A204.1 (cell line): ENCODE measurements around the gene RHCG.

Experiments used
- FAIRE-seq: peaks from 2 replicates; lab custom pipeline; 2012; peaks lifted over from hg19 to GRCh38; lab: Jason Lieb, UNC

Gene RHCG

DNA sequence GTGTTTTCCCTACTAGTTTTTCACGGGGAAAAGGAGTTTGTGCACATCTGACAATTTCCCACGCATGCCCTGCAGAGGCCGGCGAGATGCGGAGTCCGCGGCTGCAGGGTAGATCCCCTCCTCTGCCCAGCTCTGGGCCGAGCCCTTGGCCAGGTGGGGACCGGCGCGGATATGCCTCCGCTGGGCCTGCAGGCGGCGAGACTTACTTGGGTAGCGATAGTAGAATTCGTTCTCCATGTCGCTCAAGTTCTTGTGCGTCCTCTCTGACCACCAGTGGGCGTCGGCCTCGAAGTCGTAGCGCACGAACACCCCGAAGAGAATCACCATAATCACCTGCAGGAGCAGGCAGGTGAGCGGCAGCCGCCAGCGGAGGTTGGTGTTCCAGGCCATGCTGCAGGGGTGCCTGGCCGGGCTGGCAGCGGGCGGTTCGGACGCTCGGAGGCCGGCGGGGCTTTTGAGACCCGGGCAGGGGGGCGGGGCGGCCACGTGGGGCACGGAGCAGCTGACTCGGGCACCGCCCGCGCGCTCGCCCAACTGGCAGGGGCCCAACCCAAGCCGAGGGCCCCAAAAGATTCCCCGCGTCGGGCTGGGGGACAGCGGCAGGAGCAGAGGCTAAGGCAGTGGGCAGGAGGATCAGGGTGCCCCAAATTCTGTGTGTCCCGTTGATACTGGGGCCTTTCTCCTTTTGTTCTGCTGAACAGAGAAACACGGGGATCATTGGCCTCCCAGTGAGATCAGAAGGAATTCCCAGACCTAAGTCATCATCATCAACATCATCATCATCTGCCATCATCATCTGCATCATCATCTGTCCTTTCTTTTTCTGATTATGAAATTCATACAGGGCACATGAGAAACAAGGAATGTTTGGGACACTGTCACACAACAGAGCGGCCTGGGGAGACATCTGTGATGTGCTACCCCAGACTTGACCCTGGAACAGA is at the start of gene RHCG:
Gene RHCG, minus strand, starts transcription at position 429 of the 944 bp plus-strand sequence. Its CDS starts 39 bp downstream, at position 390.
- FAIRE-seq = no peak

DNA sequence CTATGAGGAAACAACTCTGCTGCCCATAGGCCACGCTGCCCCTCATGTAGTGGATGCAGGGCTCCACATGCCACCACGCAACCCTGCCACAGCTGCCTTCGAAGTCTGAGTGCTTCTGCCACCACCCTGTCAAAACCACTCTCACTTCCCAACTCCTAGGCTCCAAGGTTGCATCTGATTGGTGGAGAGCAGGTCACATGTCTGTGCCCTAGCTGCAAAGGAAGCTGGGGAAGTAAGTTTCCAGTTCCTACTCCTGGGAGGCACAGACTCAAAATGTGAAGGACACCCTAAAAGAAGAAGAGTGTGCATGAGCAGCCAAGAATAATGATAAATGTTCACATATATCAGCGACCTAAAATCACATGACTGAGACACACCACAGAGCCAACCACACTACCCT is 47.0 kb upstream of the RHCG start:
- no peak for FAIRE-seq

DNA sequence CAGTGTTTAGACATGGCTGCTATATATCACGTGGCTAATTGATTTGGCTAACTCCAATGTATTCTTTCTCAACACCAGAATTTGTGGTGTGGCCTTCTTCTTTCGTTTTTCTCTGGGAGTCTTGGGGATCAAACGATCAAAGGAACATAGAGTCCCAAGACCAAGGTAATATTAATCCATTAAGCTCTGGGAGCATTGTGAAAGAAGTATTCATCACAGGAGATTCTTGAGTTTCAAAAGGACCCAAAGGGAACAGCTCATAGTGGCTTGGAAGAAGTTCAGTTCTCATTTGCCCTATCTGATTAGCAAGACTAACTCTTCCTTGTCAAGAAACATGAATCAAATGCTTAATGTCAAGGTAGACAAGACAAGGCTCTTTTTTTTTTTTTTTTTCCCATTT is 46.0 kb upstream of the RHCG start:
- no peak for FAIRE-seq

DNA sequence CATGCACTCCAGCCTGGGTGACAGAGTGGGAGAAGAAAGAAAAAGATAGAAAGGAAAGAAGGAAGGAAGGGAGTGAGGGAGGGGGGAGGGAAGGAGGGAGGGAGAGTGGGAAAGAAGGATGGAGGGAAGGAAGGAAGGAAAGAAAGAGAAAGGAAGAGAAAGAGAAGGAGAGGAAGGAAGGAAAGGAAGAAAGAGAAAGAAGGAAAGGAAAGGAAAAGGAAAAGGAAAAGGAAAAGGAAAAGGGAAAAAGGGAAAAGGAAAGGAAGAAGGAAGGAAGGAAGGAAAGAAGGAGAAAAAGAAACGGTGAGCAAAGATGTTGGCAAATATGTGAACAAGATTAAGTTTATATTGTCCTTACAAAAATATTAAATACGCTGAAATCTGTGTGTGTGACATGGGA is 42.6 kb upstream of the RHCG start:
- FAIRE-seq = no peak

DNA sequence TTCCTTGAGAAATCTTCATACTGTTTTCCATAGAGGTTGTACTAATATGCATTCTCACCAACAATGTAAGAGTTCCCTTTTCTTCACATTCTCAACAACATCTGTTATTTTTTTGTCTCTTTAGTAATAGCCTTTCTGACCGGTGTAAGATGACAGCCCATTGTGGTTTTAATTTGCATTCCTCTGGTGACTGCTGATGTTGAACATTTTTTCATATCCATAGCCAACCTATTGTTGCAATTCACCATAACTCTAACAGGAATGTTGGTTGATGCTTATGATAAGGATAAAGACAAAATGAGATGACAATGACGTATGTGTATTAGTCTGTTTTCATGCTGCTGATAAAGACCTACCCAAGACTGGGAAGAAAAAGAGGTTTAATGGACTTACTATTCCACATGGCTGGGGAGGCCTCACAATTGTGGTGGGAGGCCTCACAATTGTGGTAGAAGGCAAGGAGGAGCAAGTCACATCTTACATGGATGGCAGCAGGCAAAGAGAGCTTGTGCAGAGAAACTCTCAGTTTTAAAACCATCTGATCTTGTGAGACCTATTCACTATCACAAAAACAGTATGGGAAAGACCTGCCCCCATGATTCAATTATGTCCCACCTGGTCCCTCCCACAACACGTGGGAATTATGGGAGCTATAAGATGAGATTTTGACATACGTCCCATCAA is 37.6 kb upstream of the RHCG start:
- FAIRE-seq = no peak

DNA sequence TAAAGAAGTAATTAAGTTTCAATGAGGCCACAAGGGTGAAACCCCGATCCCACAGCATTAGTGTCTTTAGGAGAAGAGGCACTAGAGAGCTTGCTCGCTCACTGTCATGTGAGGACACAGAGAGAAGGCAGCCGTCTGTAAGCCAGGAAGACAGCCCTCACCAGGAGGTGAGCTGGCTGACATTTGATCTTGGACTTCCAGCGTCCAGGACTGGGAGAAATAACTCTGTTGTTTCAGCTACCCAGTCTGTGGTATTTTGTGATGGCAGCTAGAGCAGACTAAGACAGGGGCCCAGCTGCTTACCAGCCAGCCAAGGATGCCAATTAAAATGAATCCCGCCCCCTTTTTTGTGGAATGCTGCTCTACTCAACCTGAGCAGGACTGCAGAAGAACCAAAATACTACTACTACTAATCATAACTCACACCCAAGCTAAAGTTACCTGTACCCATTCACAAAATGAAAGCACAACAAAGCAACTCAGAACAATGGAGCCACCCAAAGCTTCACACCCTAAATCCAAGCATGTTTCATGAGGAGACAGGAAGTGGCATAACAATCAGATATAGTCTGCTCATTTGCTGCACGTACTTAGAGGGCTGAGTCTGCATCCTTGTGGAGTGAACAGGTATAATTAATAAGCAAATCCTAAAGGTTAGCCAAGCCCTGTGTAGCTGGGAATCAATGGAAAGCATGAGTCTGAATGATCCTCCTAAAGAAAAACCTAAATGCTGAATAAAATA is 35.6 kb upstream of the RHCG start:
- no peak for FAIRE-seq

DNA sequence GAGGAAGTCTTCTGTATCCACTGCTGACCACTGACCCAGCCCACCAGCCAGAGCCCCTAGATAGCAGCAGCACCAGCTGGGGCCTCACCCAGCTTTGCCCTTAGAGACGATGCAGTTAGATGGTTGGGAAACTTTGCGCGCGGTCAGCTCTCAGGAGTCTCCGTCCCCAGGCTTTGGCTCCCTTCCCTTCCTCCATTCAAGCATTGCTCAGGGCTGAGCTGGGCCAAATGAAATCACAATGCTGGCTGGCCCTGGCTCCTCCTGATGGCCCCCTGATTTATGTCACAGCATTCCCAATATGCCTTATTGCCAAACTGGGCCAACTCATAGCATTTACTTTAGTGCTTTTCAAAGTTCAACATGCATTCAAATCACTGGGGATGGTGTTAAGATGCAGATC is 34.6 kb upstream of the RHCG start:
- no peak for FAIRE-seq

DNA sequence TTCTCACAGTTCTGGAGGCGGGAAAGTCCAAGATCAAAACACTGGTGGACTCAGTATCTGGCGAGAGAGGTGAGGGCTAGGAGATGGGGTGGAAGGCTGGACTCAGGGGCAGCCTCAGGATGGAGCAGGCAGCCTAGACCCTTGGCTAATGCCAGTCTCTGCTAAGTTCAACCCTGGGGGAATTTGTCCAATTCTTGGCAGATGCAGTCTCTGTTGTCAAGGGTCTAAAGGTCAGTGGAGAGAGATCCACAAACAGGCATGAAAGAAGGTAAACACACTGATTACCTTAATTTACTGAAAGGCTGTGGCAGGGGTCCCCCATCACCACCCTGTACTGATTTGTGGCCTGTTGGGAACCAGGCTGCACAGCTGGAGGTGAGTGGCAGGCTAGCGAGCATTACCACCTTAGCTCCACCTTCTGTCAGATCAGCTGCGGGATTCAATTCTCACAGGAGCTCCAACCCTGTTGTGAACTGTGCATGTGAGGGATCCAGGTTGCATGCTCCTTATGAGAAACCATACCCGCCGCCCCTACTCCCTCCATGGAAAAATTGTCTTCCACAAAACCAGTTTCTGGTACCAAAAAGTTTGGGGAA is 32.5 kb upstream of the RHCG start:
- no peak for FAIRE-seq

DNA sequence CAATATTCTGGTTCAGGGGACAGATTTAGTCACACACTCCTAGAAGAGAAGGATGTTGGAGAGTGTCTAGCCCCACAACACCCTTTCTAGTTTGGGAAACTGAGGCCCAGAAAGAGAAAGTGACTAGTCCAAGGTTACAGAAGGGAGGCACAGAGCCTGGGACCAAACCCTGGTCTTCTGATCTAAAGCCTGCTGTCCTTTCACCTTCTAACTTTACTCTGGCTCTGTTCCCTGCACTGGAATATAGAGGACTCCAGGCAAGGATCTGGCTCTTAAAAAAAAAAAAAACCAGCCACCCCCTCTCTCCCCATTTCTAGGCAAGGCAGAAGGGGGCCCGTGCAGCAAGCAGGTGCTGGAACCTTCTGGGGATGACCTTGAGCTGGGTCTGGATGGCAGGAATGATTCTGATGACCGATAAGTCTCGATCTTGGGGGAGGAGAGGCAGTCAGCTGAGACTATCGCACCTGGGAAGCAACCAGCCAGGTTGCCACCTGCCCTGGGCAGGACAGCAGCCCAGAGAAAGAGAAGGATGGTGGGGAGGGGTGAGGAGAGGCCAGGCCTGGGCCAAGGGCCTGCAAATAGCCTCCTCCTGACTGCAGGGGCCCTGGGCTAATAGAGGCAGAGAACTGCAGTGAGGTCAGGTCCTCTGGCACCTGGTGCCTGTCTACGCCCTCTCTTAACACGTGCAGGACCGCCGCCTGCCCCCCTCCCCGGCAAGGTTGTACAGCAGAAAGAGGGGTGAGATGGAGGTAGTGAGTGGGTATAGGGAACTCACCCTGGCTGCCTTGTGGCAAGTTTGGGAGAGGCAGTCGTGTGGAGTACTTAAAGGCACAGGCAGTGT is 30.4 kb upstream of the RHCG start:
- no peak for FAIRE-seq

DNA sequence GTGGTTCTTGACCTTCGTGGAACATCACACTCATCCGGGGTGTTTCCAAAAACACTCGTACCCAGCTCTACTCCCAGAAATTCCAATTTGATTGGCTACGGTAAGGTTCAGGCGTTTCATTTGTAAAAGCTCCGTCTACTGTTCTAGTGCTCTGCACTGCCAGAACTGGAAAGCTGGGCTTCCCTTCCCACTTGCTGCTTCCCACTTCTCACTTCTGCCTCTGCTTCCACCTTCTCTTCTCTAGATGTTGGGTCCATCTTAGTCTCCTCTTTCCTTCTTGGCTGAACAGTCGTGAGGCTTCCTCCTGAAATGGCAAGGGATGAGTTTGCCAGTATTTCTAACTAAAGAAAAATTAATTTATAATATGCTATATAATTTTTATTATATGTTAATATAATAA is 29.8 kb upstream of the RHCG start:
- no peak for FAIRE-seq

DNA sequence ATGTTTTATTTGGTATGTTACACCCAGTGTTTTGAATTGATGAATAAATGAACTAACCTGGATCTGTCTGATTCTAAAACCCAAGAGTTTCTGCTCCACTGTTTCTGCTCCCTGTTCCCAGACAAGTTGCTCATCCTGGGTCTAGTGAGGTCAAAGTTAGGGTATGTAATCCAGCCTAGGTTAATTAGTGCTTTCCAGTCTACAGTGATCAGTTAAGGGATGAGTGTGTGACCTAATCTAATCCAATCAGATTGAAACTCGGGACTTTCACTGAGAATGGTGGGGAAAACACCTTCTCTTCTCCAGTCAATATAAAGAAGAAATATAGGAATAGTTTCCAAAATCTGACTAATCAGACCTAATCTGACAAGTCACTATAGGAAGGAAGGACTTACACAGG is 27.8 kb upstream of the RHCG start:
- no peak for FAIRE-seq

DNA sequence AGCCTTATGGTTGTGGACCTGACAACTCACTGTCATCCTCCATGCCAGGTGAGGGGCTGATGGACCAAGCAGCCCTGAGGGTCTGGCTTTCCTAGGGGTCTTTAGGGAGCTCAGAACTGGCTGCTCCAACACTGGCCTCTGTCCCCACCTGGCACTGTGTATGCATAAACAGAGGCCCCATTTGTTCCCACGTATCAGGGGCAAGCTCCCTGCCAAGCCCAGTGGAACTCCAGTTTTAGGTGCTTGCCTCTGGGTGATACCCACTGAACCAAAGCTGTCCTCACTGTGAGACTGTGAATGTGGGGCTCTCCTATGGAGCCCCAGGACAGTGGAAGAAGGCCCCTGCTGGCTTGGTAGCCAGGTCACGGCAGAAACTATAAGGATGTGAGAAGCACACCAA is 26.7 kb upstream of the RHCG start:
- no peak for FAIRE-seq

DNA sequence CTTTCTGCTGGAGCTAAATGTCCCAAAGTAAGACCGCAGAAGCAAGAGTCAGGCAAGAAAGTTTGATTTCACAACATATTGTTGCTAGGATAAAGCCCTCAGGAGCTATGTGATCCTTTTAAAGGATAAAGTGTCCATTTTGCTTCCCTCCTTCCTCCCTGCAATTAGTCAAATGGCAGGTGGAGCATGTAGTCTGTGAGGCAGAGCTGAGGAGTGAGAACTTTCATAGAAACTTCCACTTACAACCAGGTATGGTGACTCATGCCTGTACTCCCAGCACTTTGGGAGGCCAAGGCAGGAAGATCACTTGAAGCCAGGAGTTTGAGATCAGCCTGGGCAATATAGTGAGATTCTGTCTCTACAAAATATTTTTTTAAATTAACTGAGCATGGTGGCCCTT is 25.2 kb upstream of the RHCG start:
- no peak for FAIRE-seq

DNA sequence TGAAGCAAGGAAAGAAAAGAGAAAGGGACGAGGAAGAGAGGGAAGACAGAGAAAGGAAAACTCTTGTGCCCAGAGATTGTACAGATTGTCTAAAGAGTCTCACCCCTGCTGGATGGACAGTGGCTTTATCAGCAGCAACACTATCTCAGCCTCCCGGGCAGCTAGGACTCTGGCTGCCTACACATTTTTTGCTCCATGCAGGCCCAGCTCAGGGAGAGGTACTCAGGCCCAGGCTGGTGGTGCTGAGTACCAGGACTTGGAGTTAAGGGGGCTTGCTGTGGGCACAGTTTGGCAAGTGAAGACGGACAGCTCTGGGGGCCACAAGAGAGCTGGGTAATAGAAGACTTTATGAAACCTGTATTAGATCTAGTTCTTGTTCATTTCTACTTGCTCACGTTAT is 19.1 kb upstream of the RHCG start:
- FAIRE-seq = no peak

DNA sequence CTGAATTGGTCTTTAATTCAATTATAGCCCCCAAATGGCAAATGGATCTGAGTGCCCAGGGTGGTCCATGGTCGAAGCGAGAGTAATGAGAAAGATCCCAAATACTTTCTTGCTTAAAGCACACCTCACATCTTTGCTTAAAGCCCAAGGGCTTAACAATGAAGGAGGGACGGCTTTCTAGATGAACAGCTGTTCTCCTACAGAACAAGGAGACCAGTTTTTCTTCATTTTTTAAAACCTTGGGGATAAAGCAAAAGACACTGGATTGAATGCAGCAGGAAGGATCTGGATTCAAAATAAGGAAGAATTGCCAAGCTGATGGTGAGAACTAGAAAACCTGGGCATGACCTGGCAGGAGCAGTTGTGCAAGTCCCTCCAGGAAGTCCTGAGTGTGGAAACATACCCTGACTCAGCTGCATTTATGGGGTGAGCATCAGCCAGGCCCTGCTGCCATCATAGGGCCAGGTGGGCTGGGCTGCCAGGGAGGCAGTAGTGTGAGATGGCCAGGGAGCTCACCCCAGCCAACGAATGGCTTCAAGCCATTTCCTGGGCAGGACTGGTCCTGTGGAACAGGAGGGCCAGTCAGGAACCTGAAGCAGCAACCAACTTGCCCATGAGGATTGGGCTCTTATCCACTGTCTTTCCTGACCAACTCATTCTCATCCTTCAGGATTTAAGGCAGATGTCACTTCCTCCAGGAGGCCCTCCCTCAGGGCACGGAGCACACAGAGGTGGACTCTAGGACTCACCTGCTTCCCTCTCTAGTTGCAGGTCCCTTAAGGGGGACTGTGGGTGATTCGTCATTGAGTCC is 18.4 kb upstream of the RHCG start:
- no peak for FAIRE-seq

DNA sequence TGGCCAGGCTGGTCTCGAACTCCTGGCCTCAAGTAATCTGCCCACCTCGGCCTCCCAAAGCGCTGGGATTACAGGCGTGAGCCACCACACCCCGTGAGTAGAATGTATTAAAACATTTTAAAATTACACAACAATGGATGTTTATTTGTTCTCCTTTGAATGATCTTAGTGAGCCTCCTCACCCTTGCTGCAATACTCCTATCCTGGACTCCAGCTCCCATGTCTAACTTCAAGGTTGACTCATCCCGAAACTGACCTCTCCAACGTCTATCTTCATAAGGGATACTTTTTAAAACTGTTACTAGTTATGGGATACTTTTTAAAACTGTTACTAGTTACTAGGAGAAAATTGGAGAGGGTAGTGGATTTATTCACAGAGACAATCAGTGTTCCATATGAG is 17.8 kb upstream of the RHCG start:
- FAIRE-seq = no peak

DNA sequence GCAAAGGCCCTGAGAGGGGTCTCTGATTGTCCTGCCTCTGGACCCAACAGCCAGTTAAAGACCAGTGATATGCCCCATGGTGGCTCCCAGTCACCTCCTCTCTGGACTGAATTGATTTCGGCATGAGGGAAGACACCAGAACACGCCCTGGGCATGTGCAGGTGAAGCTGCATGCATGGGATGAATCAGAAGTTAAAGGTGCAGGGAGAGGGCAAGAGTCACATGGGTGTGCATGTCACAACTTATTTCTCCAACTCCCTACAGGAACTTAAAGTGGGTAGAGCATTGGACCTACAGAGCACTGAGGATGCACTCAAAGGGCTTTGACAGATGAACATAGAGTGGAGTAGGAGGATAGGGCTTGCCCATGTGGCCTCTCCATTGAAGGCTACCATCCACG is 16.9 kb upstream of the RHCG start:
- no peak for FAIRE-seq

DNA sequence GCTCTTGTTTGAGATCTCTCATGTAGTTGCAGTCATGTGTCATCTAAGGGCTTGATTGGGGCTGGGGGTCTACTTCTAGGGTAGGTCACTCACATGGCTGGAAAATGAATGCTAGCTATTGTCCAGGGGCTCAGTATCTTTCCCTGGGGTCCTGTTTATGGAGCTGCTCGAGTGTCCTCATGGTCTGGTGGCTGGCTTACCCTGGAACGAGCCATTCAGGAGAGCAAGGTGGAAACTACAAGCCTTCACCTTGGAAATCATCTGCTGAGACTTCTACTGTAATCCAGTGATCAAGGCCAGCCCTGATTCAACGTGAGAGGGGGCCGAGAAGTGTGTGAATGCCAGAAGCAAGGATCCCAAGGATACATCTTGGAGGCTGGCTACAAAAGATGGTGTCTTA is 16.2 kb upstream of the RHCG start:
- no peak for FAIRE-seq

DNA sequence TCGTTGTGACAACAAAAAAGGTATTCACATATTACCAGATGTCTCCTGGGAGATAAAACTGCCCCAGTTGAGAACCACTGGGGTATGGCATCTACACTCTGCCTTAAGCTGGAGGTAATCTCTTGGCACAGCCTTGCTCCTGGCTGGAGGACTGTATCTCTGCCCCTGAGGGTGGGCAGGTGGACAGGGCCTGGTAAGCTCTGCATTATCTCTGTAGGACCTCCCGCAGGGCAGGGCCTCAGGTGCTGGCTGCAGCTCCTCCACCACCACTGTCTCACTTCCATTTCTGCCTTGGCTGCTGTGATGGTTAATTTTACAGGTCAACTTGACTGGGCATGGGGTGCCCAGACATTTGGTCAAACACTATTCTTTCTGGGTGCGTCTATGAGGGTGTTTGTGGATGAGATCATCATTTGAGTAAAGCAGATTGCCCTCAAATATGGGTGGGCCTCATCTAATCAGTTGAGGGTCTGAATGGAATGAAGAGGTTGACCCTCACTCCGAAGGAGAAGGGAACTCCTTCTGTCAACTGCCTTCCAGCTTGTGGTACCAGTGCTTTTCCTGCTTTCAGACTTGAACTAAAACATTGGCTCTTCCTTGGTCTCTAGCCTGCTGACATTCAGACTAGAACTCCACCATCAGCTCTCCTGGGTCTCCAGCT is 9.8 kb upstream of the RHCG start:
- no peak for FAIRE-seq

DNA sequence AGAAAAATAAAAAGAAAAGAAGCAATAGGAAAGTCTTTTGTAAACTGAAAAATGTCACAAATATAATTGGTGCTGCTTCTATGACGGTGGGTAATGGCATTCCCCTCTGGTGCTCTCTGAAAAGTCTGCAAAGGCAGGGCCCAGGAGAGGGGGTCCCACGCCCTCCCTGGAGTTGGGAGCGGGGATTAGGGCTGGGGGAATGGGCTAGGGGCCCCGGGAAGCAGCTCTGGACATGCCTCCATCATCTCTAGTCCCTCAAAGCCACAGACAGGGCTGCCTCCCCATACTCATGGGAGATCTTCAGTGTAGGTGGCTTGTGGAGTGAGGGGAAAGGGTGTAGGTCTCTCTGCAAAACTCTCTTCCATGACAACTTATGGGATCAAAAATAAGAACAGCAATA is 7.8 kb upstream of the RHCG start:
- no peak for FAIRE-seq
